GM19328 (cell line): ENCODE data around the gene TEKT2.
A peak's percentile ranks its signal among the peaks of the same experiment; 100 is the strongest.

ENCODE experiments used
- ATAC-seq: cut with Tn5 transposase; IDR thresholded peaks from one replicate; pipeline ENCODE4 v1.9.1; 2021; ENCODE audit warnings: mild to moderate bottlenecking, moderate library complexity; ENCODE audit not compliant: unreplicated experiment

Gene TEKT2

GRCh38 chr1:36086529-36087232 is 2.8 kb downstream of the TEKT2 start:
- ATAC-seq: no peak

GRCh38 chr1:36087233-36088123 is 3.6 kb downstream of the TEKT2 start:
- no peak for ATAC-seq

GRCh38 chr1:36088265-36088576 is 4.3 kb downstream of the TEKT2 start:
- no peak for ATAC-seq

GRCh38 chr1:36088577-36089392 is 4.9 kb downstream of the TEKT2 start, which contains the start of gene ADPRS:
ADPRS (plus strand) TSS chr1:36088892; CDS start chr1:36088905, 13 bp downstream.
- peak; percentile 69 for ATAC-seq

GRCh38 chr1:36089393-36090121 is 5.7 kb downstream of the TEKT2 start:
- no peak for ATAC-seq

- ATAC-seq: no peak
These were observed 7.2 kb downstream of the TEKT2 start for GRCh38 chr1:36091141-36091540.

GRCh38 chr1:36091698-36092097 is 7.8 kb downstream of the TEKT2 start:
- ATAC-seq: no peak

- no peak for ATAC-seq
These were observed 8.4 kb downstream of the TEKT2 start for GRCh38 chr1:36092166-36092797.

- ATAC-seq: no peak
These were observed 8.9 kb downstream of the TEKT2 start for GRCh38 chr1:36092798-36093185.

GRCh38 chr1:36093226-36093625 is 9.3 kb downstream of the TEKT2 start:
- ATAC-seq: no peak

- no peak for ATAC-seq
These were observed 10.0 kb downstream of the TEKT2 start for GRCh38 chr1:36093929-36094328.

GRCh38 chr1:36094621-36095061 is 10.7 kb downstream of the TEKT2 start:
- no peak for ATAC-seq

GRCh38 chr1:36095760-36096405 is 12.0 kb downstream of the TEKT2 start:
- ATAC-seq: no peak

GRCh38 chr1:36096500-36097432 is 12.9 kb downstream of the TEKT2 start:
- ATAC-seq: no peak

- ATAC-seq: no peak
These were observed 14.0 kb downstream of the TEKT2 start for GRCh38 chr1:36097693-36098585.

- ATAC-seq: no peak
These were observed 14.9 kb downstream of the TEKT2 start for GRCh38 chr1:36098650-36099365.
